ENCODE data around the gene FGFR4. TPM values are rescaled to one million over a fixed set of nuclear protein-coding genes. Genes with fewer than 3 reads are reported as not detected.

FGFR4 gene
- total and polyA plus RNA-seq, 2 experiments from 2014 or later, result 43.4 to 150 TPM

- no peak overlapping the region for H3K27ac Mint-ChIP-seq
- no peaks in the 10 kb centered on the region for H3K9me3 Mint-ChIP-seq
- no peak overlapping the region for H3K27ac ChIP-seq (ENCODE audit: low read depth)
- H3K4me1 ChIP-seq (ENCODE audit: insufficient read depth), result peaks cover 24% of the 10 kb centered on the region
- no peak overlapping the region for H3K4me3 ChIP-seq
- peaks cover 31% of the 10 kb centered on the region for H3K4me1 Mint-ChIP-seq
- no peaks in the 10 kb centered on the region for H3K36me3 ChIP-seq (ENCODE audit: insufficient read depth)
- H3K79me2 ChIP-seq (replicated peaks; ENCODE audit: insufficient read depth), result peaks cover 19% of the 10 kb centered on the region
- DNase-seq (ENCODE audit: low spot score) (no peak), ATAC-seq (no peak)
- H3K27me3 Mint-ChIP-seq (ENCODE audit: insufficient read depth, low read depth, poor library complexity), result peaks cover 6% of the 10 kb centered on the region
- H4K20me1 ChIP-seq (replicated peaks; ENCODE audit: insufficient read depth), result peaks cover 3% of the 10 kb centered on the region; the same call in 1 of the 2 replicates
- no peak overlapping the region for H3K4me3 Mint-ChIP-seq
- H3K4me2 ChIP-seq, result no peak overlapping the region
- no peaks in the 10 kb centered on the region for H3K9me2 ChIP-seq (ENCODE audit: insufficient read depth)
- peaks cover 17% of the 10 kb centered on the region for H3F3A ChIP-seq (replicated peaks; ENCODE audit: low read depth)
- TF ChIP-seq STAT1 (IDR thresholded peaks at IDR 0.05; ENCODE audit: unreplicated experiment) (no peak), EZH2phosphoT487 (IDR thresholded peaks at IDR 0.05; ENCODE audit: unreplicated experiment) (no peak), EZH2 (IDR thresholded peaks at IDR 0.05; ENCODE audit: low read depth, unreplicated experiment) (no peak), ZNF114 (CRISPR knock-in tag; IDR thresholded peaks at IDR 0.05) (no peak), CREB1 (CRISPR knock-in tag; IDR thresholded peaks at IDR 0.05; ENCODE audit: low read depth) (no peak), ETS1 (IDR thresholded peaks at IDR 0.05) (no peak)
- TF ChIP-seq, protein P1, sequence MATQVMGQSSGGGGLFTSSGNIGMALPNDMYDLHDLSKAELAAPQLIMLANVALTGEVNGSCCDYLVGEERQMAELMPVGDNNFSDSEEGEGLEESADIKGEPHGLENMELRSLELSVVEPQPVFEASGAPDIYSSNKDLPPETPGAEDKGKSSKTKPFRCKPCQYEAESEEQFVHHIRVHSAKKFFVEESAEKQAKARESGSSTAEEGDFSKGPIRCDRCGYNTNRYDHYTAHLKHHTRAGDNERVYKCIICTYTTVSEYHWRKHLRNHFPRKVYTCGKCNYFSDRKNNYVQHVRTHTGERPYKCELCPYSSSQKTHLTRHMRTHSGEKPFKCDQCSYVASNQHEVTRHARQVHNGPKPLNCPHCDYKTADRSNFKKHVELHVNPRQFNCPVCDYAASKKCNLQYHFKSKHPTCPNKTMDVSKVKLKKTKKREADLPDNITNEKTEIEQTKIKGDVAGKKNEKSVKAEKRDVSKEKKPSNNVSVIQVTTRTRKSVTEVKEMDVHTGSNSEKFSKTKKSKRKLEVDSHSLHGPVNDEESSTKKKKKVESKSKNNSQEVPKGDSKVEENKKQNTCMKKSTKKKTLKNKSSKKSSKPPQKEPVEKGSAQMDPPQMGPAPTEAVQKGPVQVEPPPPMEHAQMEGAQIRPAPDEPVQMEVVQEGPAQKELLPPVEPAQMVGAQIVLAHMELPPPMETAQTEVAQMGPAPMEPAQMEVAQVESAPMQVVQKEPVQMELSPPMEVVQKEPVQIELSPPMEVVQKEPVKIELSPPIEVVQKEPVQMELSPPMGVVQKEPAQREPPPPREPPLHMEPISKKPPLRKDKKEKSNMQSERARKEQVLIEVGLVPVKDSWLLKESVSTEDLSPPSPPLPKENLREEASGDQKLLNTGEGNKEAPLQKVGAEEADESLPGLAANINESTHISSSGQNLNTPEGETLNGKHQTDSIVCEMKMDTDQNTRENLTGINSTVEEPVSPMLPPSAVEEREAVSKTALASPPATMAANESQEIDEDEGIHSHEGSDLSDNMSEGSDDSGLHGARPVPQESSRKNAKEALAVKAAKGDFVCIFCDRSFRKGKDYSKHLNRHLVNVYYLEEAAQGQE (IDR thresholded peaks at IDR 0.05; ENCODE audit: unreplicated experiment), result no peak
- H3K36me3 Mint-ChIP-seq (ENCODE audit: low read depth), result peaks cover 10% of the 10 kb centered on the region; the same call in 2 of the 3 replicates
- H3K27me3 ChIP-seq (ENCODE audit: insufficient read depth), result no peaks in the 10 kb centered on the region
- peak overlapping the region; percentile 48; the same call in 1 of the 2 replicates for H2AFZ ChIP-seq
Measured at GRCh38 chr5:177084175-177084574, 2.5 kb upstream of the FGFR4 start.

GRCh38 chr5:177085985-177086653 is 596 bp upstream of the FGFR4 start:
- Histone ChIP-seq H3K9me2 (ENCODE audit: insufficient read depth) (no peaks in the 10 kb centered on the region), H3K4me3 (no peak overlapping the region; the same call in 1 of the 2 replicates), H3K4me2 (peak overlapping the region; percentile 70)
- TF ChIP-seq ZNF462 (CRISPR knock-in tag; IDR thresholded peaks at IDR 0.05) (no peak), POLR2AphosphoS5 (IDR thresholded peaks at IDR 0.05; ENCODE audit: low read depth) (no peak)

More at GRCh38 chr5:177085985-177086653, 596 bp upstream of the FGFR4 start:
- Histone ChIP-seq H4K20me1 (replicated peaks; ENCODE audit: insufficient read depth) (peaks cover 3% of the 10 kb centered on the region; the same call in 1 of the 2 replicates), H3K36me3 (ENCODE audit: insufficient read depth) (no peaks in the 10 kb centered on the region; the same call in 1 of the 2 replicates), H3F3A (replicated peaks; ENCODE audit: low read depth) (peaks cover 17% of the 10 kb centered on the region), H3K27me3 (ENCODE audit: insufficient read depth) (no peaks in the 10 kb centered on the region), H3K79me2 (replicated peaks; ENCODE audit: insufficient read depth) (peaks cover 22% of the 10 kb centered on the region), H3K27ac (ENCODE audit: low read depth) (peak overlapping the region; percentile 81), H2AFZ (peak overlapping the region; percentile 78), H3K4me1 (ENCODE audit: insufficient read depth) (peaks cover 24% of the 10 kb centered on the region)
- Mint-ChIP-seq H3K27me3 (ENCODE audit: insufficient read depth, low read depth, poor library complexity) (peaks cover 9% of the 10 kb centered on the region), H3K27ac (peak overlapping the region; percentile 3; the same call in 1 of the 2 replicates), H3K4me1 (peaks cover 31% of the 10 kb centered on the region), H3K9me3 (no peaks in the 10 kb centered on the region), H3K36me3 (ENCODE audit: low read depth) (peaks cover 11% of the 10 kb centered on the region; the same call in 2 of the 3 replicates), H3K4me3 (peak overlapping the region; percentile 51)
- ATAC-seq (peak; percentile 76), DNase-seq (ENCODE audit: low spot score) (no peak)

Data from GM23338 (cell line).